Renal cortex interstitium (tissue), 11 donors: ENCODE data around the gene GLTP. TPM values are rescaled to one million over a fixed set of nuclear protein-coding genes. Genes with fewer than 3 reads are reported as not detected.
"Not testable (repeated sequence)": the region's sequence is repeated elsewhere in the genome, so short reads cannot be mapped to it uniquely, and the experiment has no call there.

Source experiments
- DNase-seq, 11 donors: peaks; one replicate each; pipeline ENCODE4 v3.0.0-alpha.2; 2013; ENCODE audit warnings: low read depth in 9 of 11, low spot score in 4 of 11; ENCODE audit errors: extremely low read depth in 1 of 11
- polyA plus RNA-seq, 3 donors: library from polyadenylated mRNA; unstranded; fragments of 120-200 nt; gene quantifications; one replicate each; pipeline ENCODE4 v1.2.1, GENCODE V29; 2013; ENCODE audit not compliant: insufficient read length in 3 of 3

GLTP gene
- polyA plus RNA-seq, 3 donors: 32.4 to 36.4 (median 33.5) TPM

GRCh38 chr12:109862491-109862890 lies 17.9 kb downstream of the GLTP start:
- DNase-seq: not testable (repeated sequence)

GRCh38 chr12:109861689-109862314 lies 18.5 kb downstream of the GLTP start:
- no peak for DNase-seq

DNA sequence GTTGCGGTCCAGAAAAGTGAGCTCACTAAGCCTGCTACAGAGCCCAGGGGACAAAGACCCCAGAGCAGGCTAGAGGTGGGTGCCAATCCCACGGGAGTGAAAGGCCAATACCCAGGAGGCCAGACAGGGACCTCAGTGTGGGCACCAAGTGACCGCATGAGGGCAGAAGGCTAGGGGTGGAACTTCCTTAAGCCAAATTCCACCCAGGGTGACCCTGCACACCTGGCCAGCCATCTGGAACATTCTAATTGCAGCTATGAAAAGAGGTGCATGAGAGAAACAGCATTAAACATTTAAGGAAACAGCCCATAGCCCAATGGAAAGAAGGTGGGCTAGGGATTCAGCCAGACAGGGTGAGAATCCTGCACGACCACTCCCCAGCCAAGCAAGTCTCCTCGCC lies 19.4 kb downstream of the GLTP start:
- no peak for DNase-seq

- DNase-seq: no peak
Measured at GRCh38 chr12:109858764-109859163, 21.6 kb downstream of the GLTP start.

DNA sequence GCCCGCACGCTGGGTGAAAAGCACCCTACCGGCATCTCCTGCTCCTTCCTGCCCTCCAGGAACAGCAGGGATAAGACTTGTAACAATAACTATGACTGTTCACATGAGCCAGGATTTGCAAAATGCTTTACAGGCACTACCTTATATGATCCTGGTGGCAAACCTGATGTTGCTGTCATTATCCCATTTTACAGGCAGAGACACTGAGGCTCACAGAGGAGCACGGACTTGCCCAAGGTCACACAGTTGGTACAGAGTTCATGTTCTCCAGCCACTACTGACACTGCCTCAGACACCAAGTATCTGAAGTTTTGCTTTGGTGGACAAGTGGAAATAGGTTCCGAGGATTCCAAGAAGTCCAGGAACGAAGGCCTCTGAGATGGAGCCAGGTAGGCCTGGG lies 22.6 kb downstream of the GLTP start:
- DNase-seq: no peak

- no peak for DNase-seq
Measured at GRCh38 chr12:109855377-109855776, 25.0 kb downstream of the GLTP start.

GRCh38 chr12:109850518-109850917 lies 29.8 kb downstream of the GLTP start:
- not testable (repeated sequence) for DNase-seq

GRCh38 chr12:109847142-109847735 lies 33.1 kb downstream of the GLTP start:
- no peak for DNase-seq

GRCh38 chr12:109845824-109846205 lies 34.5 kb downstream of the GLTP start:
- DNase-seq: no peak

GRCh38 chr12:109844983-109845823 lies 35.1 kb downstream of the GLTP start:
- DNase-seq: peak in 10 of 11 donors; percentile 62 to 80 (median 72)

GRCh38 chr12:109844091-109844490 lies 36.2 kb downstream of the GLTP start:
- DNase-seq: no peak

GRCh38 chr12:109842021-109842420 lies 38.3 kb downstream of the GLTP start:
- DNase-seq: no peak

DNA sequence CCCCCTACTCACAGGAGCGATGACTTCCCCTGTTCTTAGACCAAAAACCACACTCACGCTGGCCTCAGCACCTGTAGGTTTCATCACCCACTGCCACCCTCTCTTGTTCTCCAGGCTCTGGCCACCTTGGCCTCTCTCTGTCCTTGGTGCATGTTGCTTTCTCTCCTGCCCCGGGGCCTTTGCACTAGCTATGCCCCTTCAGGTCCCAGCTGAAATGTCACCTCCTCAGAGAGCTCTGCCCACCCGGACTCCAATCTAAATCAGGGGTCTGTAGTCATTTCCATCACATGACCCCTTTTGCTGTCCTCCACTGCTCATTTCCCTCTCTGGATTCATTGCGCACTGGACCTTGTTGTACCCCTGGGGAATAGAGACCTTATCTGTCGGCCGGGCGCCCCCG lies 39.0 kb downstream of the GLTP start:
- no peak for DNase-seq

GRCh38 chr12:109840305-109841074 lies 39.9 kb downstream of the GLTP start:
- peak in 5 of 11 donors; percentile 38 to 68 (median 59) for DNase-seq

- DNase-seq: no peak
Measured at GRCh38 chr12:109839444-109839843, 40.9 kb downstream of the GLTP start.

DNA sequence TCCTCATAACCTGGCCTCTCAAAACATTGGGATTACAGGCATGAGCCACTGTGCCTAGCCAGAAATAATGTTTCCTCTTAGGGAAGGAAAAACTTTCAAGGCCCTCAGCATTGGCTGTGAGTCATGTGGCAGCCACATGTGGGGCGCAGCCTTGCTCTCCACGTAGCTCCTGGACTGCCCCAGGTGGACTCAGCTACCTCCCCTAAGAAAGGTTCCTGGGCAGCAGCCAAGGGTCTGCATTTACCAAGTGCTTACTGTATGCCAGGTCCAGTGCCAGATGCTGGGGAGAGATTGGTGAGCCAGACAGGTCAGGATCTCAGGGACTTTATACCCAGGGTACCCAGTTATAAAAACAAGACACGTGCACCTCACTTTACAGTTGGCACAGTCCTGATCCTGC lies 43.4 kb downstream of the GLTP start:
- DNase-seq: no peak

GRCh38 chr12:109835827-109836226 lies 44.5 kb downstream of the GLTP start:
- DNase-seq: no peak

- peak in 5 of 11 donors; percentile 33 to 64 (median 55) for DNase-seq
Measured at GRCh38 chr12:109833307-109834189, 46.8 kb downstream of the GLTP start, which contains the start of gene TRPV4. TRPV4 (minus strand) TSS chr12:109833398; CDS start chr12:109814796, 18,602 bp downstream.
